Measurements from ENCODE around the gene C9orf50.
"Not testable (repeated sequence)": the region's sequence is repeated elsewhere in the genome, so short reads cannot be mapped to it uniquely, and the experiment has no call there.

Gene C9orf50

GRCh38 chr9:129610473-129611306, 10.2 kb downstream of the C9orf50 start:
- DNase-seq (ENCODE audit: low spot score) = peak; percentile 67

GRCh38 chr9:129610213-129610472, 10.8 kb downstream of the C9orf50 start:
- DNase-seq (ENCODE audit: low spot score) = no peak

- no peak for DNase-seq (ENCODE audit: low spot score)
Observed at GRCh38 chr9:129609486-129610212, 11.3 kb downstream of the C9orf50 start.

GRCh38 chr9:129608561-129609481, 12.1 kb downstream of the C9orf50 start:
- no peak for DNase-seq (ENCODE audit: low spot score)

GRCh38 chr9:129607027-129607387, 13.9 kb downstream of the C9orf50 start:
- DNase-seq (ENCODE audit: low spot score) = no peak

GRCh38 chr9:129606161-129607026, 14.5 kb downstream of the C9orf50 start:
- DNase-seq (ENCODE audit: low spot score) = no peak

GRCh38 chr9:129604766-129605163, 16.1 kb downstream of the C9orf50 start:
- DNase-seq (ENCODE audit: low spot score) = no peak

- no peak for DNase-seq (ENCODE audit: low spot score)
Observed at GRCh38 chr9:129604056-129604765, 16.7 kb downstream of the C9orf50 start.

GRCh38 chr9:129602598-129603415, 18.1 kb downstream of the C9orf50 start:
- no peak for DNase-seq (ENCODE audit: low spot score)

- no peak for DNase-seq (ENCODE audit: low spot score)
Observed at GRCh38 chr9:129601082-129601674, 19.7 kb downstream of the C9orf50 start.

- DNase-seq (ENCODE audit: low spot score) = no peak
Observed at GRCh38 chr9:129598089-129598596, 22.8 kb downstream of the C9orf50 start.

GRCh38 chr9:129597355-129598088, 23.4 kb downstream of the C9orf50 start:
- no peak for DNase-seq (ENCODE audit: low spot score)

GRCh38 chr9:129596541-129597331, 24.2 kb downstream of the C9orf50 start:
- DNase-seq (ENCODE audit: low spot score) = no peak

GRCh38 chr9:129595903-129596540, 24.9 kb downstream of the C9orf50 start:
- DNase-seq (ENCODE audit: low spot score) = no peak

GRCh38 chr9:129595311-129595741, 25.6 kb downstream of the C9orf50 start:
- no peak for DNase-seq (ENCODE audit: low spot score)

- DNase-seq (ENCODE audit: low spot score) = no peak
Observed at GRCh38 chr9:129594632-129595031, 26.3 kb downstream of the C9orf50 start.

GRCh38 chr9:129592790-129593189, 28.1 kb downstream of the C9orf50 start:
- not testable (repeated sequence) for DNase-seq (ENCODE audit: low spot score)
